ENCODE results near the gene STN1. TPM values are rescaled to one million over a fixed set of nuclear protein-coding genes. Genes with fewer than 3 reads are reported as not detected.

Gene STN1
- total and polyA plus RNA-seq, 9 of the 15 experiments (the other 6 are each of a cell fraction or from before 2014, with no cell fraction given) = 9.1 to 19.6 (median 13.8) TPM

DNA sequence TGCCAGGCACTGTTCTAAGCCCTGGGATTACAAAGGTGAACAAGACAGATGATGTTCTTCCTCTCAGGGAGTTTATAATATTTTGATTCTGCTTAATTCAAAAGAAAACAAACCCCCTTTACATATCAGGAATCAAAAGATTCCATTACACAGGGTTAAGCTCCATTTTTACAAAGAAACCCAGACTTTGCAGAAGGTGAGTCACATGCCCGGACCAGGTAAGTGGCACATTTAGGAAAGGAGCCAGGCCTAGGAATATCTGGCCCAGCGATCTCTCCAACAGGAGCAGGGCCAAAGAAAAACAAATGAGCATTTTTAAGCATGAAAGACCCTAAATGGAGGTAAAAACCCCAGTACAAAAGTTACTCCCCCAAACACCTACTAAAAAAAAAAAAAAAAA, 1.1 kb downstream of the STN1 start:
- CTCF ChIA-PET (ENCODE audit: low intra/inter-chr PET ratio) = no interaction called here
- peak overlapping the region; percentile 94; the same call in 1 of the 3 replicates for H3K27ac ChIP-seq (ENCODE audit: extremely low read depth, low read depth, low read length)
- POLR2A ChIA-PET = no interaction called here
- no peaks in the 10 kb centered on the region for H3K9me1 ChIP-seq (ENCODE audit: control insufficient read depth, insufficient read depth, low read length)
- H3K9me3 ChIP-seq (replicated peaks; ENCODE audit: control insufficient read depth, insufficient read depth, low read depth, low read length) = no peaks in the 10 kb centered on the region; the same call in 1 of the 2 replicates
- H2AFZ ChIP-seq (ENCODE audit: low read depth, low read length) = peak overlapping the region; percentile 60; the same call in 1 of the 2 replicates
- no peak for ATAC-seq
- H3K79me2 ChIP-seq (ENCODE audit: control insufficient read depth, insufficient read depth, low read length) = peaks cover 21% of the 10 kb centered on the region
- intact Hi-C loops (cut with micrococcal nuclease) (loop anchor here (5.0 kb wide), 1 partner anchor 205 kb away; the partner anchor contains the start of gene SFR1), in situ Hi-C loops (cut with MboI) (no loop called here)
- 0% methylated on average over 1 of the region's 2 CpGs for WGBS (ENCODE audit: insufficient coverage, low coverage, missing lambda C conversion rate)
- H3K4me3 ChIP-seq = peak overlapping the region; percentile 75
- 0 out of 2 replicates have a peak, but pooled peaks cover 3% of the 10 kb centered on the region for H4K20me1 ChIP-seq (replicated peaks; ENCODE audit: control insufficient read depth, insufficient read depth, low read length)
- peak overlapping the region; percentile 99 for H3K4me2 ChIP-seq (ENCODE audit: insufficient read depth, low read length)
- no peaks in the 10 kb centered on the region for H3K27me3 ChIP-seq (ENCODE audit: control insufficient read depth in 2 of 2, insufficient read depth in 2 of 2, low read length in 2 of 2)
- H3K4me1 ChIP-seq (replicated peaks in 1 of 2; ENCODE audit: control insufficient read depth in 2 of 2, insufficient read depth in 2 of 2, low read length in 2 of 2) = peaks cover 6 to 9% of the 10 kb centered on the region in 2 experiments
- H3K9ac ChIP-seq (ENCODE audit: insufficient read depth in 1 of 2, low read depth in 2 of 2, low read length in 2 of 2) = peak overlapping the region in 1 of 2 experiments; percentile 86; a peak in 2 of 4 replicates
- FAIRE-seq = no peak
- no TSS peak for BruUV-seq (replicated peaks)
- DNase-seq (ENCODE audit: extremely low read depth in 1 of 4, low spot score in 3 of 4) = no peak
- H3K36me3 ChIP-seq (ENCODE audit: control insufficient read depth, insufficient read depth, low read length) = no peaks in the 10 kb centered on the region; the same call in 2 of the 3 replicates
- no peak for TF ChIP-seq ZNF133 (CRISPR knock-in tag; IDR thresholded peaks at IDR 0.05)
- no peak for TF ChIP-seq MTA1 (IDR thresholded peaks at IDR 0.05; ENCODE audit: borderline replicate concordance)
- TF ChIP-seq SLC30A9 (CRISPR knock-in tag; IDR thresholded peaks at IDR 0.05) = no peak
- no peak for TF ChIP-seq KLF16 (IDR thresholded peaks at IDR 0.05)
- TF ChIP-seq MYC (IDR thresholded peaks at IDR 0.05; ENCODE audit: low read depth, low read length) = no peak
- no peak for TF ChIP-seq MYC (CRISPR knock-in tag; IDR thresholded peaks at IDR 0.05; ENCODE audit: borderline replicate concordance, low read depth)
- no peak for TF ChIP-seq ZNF707 (CRISPR knock-in tag; conservative IDR thresholded peaks at IDR 0.05)
- TF ChIP-seq KLF10 (CRISPR knock-in tag; IDR thresholded peaks at IDR 0.05) = no peak
- TF ChIP-seq ZBED1 (IDR thresholded peaks at IDR 0.05) = no peak
- TF ChIP-seq, protein P1, sequence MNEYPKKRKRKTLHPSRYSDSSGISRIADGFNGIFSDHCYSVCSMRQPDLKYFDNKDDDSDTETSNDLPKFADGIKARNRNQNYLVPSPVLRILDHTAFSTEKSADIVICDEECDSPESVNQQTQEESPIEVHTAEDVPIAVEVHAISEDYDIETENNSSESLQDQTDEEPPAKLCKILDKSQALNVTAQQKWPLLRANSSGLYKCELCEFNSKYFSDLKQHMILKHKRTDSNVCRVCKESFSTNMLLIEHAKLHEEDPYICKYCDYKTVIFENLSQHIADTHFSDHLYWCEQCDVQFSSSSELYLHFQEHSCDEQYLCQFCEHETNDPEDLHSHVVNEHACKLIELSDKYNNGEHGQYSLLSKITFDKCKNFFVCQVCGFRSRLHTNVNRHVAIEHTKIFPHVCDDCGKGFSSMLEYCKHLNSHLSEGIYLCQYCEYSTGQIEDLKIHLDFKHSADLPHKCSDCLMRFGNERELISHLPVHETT (CRISPR knock-in tag; conservative IDR thresholded peaks at IDR 0.05 in 1 of 2, IDR thresholded peaks at IDR 0.05 in 1 of 2) = no peak
- no peak for TF ChIP-seq TOE1 (IDR thresholded peaks at IDR 0.05; ENCODE audit: borderline replicate concordance)
- no peak for TF ChIP-seq TOE1 (CRISPR knock-in tag; IDR thresholded peaks at IDR 0.05; ENCODE audit: borderline replicate concordance, low read depth)
- TF ChIP-seq, protein P2, sequence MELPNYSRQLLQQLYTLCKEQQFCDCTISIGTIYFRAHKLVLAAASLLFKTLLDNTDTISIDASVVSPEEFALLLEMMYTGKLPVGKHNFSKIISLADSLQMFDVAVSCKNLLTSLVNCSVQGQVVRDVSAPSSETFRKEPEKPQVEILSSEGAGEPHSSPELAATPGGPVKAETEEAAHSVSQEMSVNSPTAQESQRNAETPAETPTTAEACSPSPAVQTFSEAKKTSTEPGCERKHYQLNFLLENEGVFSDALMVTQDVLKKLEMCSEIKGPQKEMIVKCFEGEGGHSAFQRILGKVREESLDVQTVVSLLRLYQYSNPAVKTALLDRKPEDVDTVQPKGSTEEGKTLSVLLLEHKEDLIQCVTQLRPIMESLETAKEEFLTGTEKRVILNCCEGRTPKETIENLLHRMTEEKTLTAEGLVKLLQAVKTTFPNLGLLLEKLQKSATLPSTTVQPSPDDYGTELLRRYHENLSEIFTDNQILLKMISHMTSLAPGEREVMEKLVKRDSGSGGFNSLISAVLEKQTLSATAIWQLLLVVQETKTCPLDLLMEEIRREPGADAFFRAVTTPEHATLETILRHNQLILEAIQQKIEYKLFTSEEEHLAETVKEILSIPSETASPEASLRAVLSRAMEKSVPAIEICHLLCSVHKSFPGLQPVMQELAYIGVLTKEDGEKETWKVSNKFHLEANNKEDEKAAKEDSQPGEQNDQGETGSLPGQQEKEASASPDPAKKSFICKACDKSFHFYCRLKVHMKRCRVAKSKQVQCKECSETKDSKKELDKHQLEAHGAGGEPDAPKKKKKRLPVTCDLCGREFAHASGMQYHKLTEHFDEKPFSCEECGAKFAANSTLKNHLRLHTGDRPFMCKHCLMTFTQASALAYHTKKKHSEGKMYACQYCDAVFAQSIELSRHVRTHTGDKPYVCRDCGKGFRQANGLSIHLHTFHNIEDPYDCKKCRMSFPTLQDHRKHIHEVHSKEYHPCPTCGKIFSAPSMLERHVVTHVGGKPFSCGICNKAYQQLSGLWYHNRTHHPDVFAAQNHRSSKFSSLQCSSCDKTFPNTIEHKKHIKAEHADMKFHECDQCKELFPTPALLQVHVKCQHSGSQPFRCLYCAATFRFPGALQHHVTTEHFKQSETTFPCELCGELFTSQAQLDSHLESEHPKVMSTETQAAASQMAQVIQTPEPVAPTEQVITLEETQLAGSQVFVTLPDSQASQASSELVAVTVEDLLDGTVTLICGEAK (IDR thresholded peaks at IDR 0.05) = no peak
- TF ChIP-seq, protein P2 (CRISPR knock-in tag; IDR thresholded peaks at IDR 0.05) = no peak

Data from K562 (cell line).